ENCODE results near the gene LRRC8A. TPM values are rescaled to one million over a fixed set of nuclear protein-coding genes. Genes with fewer than 3 reads are reported as not detected.

The LRRC8A gene
- total and polyA plus RNA-seq, 4 experiments from 2014 or later: 18.7 to 40.6 (median 25.4) TPM

DNA sequence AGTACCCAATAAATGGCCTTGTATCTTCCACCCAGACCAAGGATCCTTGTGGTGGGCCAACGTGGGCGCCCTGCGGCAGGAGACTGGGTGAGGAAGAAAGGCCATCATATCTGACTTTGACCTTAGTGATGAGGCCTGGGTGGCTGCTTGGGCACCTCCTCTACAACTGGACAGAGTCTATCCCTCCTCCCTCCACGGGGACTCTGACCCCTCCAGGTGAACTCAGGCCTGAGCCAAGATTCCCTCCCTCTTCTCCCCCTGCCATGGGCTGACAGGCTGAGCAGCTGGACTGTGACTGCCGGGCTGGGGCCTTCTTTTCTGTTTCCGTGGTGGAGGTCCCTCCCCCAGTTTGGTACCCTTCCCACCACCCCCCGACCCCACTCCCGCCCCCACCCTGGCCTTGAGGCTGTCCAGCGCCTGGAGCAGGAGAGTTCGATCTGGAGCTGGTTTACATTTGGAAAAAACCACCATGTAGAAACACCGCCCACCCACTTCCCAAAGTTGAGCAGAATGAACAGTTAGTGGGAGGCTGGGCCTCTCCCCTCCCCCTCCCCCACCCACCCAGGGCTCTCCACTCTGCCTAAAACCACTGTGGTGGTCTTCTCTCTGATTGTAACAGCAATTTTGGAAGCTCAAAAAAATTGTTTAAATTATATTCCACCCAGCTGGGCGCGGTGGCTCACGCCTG, 37.6 kb downstream of the LRRC8A start:
- Histone ChIP-seq H3K27me3 (ENCODE audit: insufficient read depth, low read length) (no peaks in the 10 kb centered on the region), H3K36me3 (ENCODE audit: insufficient read depth, low read length) (peaks cover 20% of the 10 kb centered on the region), H3K9me3 (ENCODE audit: control insufficient read depth in 1 of 2, low read length in 2 of 2) (no peaks in the 10 kb centered on the region), H3K4me3 (ENCODE audit: low read length in 2 of 2) (no peak overlapping the region), H3K4me1 (ENCODE audit: insufficient read depth, low read length) (peaks cover 4% of the 10 kb centered on the region), H3K27ac (ENCODE audit: low read depth, low read length) (no peak overlapping the region)
- H3K4me3 Mint-ChIP-seq: no peak overlapping the region
- CTCF ChIA-PET (ENCODE audit: partially characterized antibody): interaction anchor here (1.0 to 1.3 kb wide), 3 partner anchors 7 to 11 kb away, joined by 4 to 7 read pairs (median 4); no protein-coding TSS in a partner anchor
- intact Hi-C loops (cut with micrococcal nuclease): no loop called here
- DNase-seq: no peak
- H3K27ac Mint-ChIP-seq: peak overlapping the region in 2 of 7 donors; percentile 21 to 72
- no peaks in the 10 kb centered on the region for H3K27me3 Mint-ChIP-seq
- no peaks in the 10 kb centered on the region for H3K9me3 Mint-ChIP-seq
- peaks cover 0 to 9% (median 4%) of the 10 kb centered on the region in 4 donors for H3K4me1 Mint-ChIP-seq
- POLR2A ChIA-PET (ENCODE audit: partially characterized antibody): interaction anchor here (1.3 kb wide), 1 partner anchor 37 kb away, joined by 4 read pairs; no protein-coding TSS in a partner anchor
- H3K36me3 Mint-ChIP-seq: peaks cover 18 to 27% of the 10 kb centered on the region in 2 donors

- Mint-ChIP-seq H3K36me3 (peaks cover 18 to 23% of the 10 kb centered on the region in 2 donors), H3K4me1 (peaks cover 1 to 9% (median 4%) of the 10 kb centered on the region in 4 donors), H3K27me3 (no peaks in the 10 kb centered on the region), H3K27ac (peak within 1 kb of the TSS in 2 of 7 donors; percentile 23 to 42), H3K9me3 (no peaks in the 10 kb centered on the region), H3K4me3 (peak within 1 kb of the TSS in 1 of 8 donors; percentile 54)
- Histone ChIP-seq H3K27ac (ENCODE audit: low read depth, low read length) (no peak within 1 kb of the TSS), H3K27me3 (ENCODE audit: insufficient read depth, low read length) (no peaks in the 10 kb centered on the region), H3K36me3 (ENCODE audit: insufficient read depth, low read length) (peaks cover 20% of the 10 kb centered on the region), H3K9me3 (ENCODE audit: control insufficient read depth in 1 of 2, low read length in 2 of 2) (no peaks in the 10 kb centered on the region), H3K4me3 (ENCODE audit: low read length in 2 of 2) (no peak within 1 kb of the TSS), H3K4me1 (ENCODE audit: insufficient read depth, low read length) (no peaks in the 10 kb centered on the region)
- POLR2A ChIA-PET (ENCODE audit: partially characterized antibody): interaction anchor here (0.6 to 1.3 kb wide), 2 partner anchors 19 to 38 kb away, joined by 3 to 4 read pairs; no protein-coding TSS in a partner anchor
- CTCF ChIA-PET (ENCODE audit: partially characterized antibody): interaction anchor here (0.7 to 0.9 kb wide), 3 partner anchors 29 to 56 kb away, joined by 3 read pairs; no protein-coding TSS in a partner anchor
- intact Hi-C loops (cut with micrococcal nuclease): no loop called here
- no peak for DNase-seq
Measured at GRCh38 chr9:128920381-128921058, 38.6 kb downstream of the LRRC8A start, which contains the start of gene PHYHD1. Gene PHYHD1, plus strand, starts transcription at chr9:128920982. Its CDS starts 1,342 bp downstream, at chr9:128922324.

DNA sequence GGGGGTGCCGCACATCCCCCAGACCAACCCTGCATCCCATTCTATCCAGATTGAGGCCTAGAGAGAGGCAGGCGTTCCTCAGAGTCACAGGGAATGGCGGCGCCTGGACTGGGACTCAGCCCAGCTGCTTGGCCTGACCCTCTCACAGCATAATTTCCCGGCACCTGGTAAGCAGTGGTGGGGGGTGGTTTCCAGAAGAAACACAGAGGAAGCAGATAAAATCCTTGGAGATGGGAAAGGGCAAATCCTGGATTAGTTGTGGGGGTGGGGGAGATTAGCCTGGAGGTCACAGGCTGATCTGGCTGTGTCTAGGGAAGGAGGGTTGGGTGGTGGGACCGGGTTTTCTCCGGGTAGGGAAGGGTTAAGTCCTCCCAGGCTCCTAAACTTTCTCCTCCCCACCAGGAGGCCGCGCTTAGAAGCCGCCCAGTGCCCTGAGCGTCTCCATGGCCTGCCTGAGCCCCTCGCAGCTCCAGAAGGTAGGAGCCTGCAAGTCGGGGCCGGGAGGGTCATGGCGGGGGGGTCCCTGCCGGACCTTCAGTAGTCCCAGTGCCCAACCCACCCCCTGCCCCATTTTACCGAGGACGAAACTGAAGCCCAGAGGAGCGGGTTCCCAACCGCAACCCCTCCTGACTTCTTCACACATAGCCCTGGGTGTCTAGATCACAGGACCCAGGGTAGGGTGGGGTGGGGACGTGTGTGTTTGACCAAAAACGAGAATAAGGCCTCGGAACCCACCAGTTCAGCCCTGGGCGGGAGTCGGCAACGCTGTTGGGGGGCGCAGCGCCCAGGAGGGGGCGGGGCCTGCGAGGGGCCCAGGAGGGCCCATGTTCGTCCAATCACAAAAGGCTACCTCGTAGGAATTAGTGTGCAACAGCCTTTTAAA, 40.2 kb downstream of the LRRC8A start:
- Mint-ChIP-seq H3K27me3 (no peaks in the 10 kb centered on the region), H3K27ac (no peak overlapping the region), H3K4me1 (peaks cover 3 to 14% (median 9%) of the 10 kb centered on the region in 4 donors), H3K4me3 (peak overlapping the region in 1 of 8 donors; percentile 54), H3K36me3 (peaks cover 12 to 14% of the 10 kb centered on the region in 2 donors), H3K9me3 (no peaks in the 10 kb centered on the region)
- peaks cover 10% of the 10 kb centered on the region for H3K36me3 ChIP-seq (ENCODE audit: insufficient read depth, low read length)
- DNase-seq: no peak
- no peaks in the 10 kb centered on the region for H3K4me1 ChIP-seq (ENCODE audit: insufficient read depth, low read length)
- H3K9me3 ChIP-seq (ENCODE audit: control insufficient read depth in 1 of 2, low read length in 2 of 2): no peaks in the 10 kb centered on the region
- CTCF ChIA-PET (ENCODE audit: partially characterized antibody): interaction anchor here (0.7 to 9.8 kb wide), 2 partner anchors 58 to 874 kb away, joined by 3 to 332 read pairs; no protein-coding TSS in a partner anchor
- intact Hi-C loops (cut with micrococcal nuclease): no loop called here
- no peak overlapping the region for H3K27ac ChIP-seq (ENCODE audit: low read depth, low read length)
- H3K4me3 ChIP-seq (ENCODE audit: low read length in 2 of 2): no peak overlapping the region
- H3K27me3 ChIP-seq (ENCODE audit: insufficient read depth, low read length): no peaks in the 10 kb centered on the region
- POLR2A ChIA-PET (ENCODE audit: partially characterized antibody): interaction anchor here (1.6 to 2.4 kb wide), 2 partner anchors 13 to 40 kb away, joined by 5 to 10 read pairs; partner anchors contain the start of genes KYAT1 and LRRC8A

- H3K9me3 ChIP-seq (ENCODE audit: control insufficient read depth in 1 of 2, low read length in 2 of 2): no peaks in the 10 kb centered on the region
- H3K36me3 ChIP-seq (ENCODE audit: insufficient read depth, low read length): no peaks in the 10 kb centered on the region
- no peaks in the 10 kb centered on the region for H3K27me3 ChIP-seq (ENCODE audit: insufficient read depth, low read length)
- H3K27ac ChIP-seq (ENCODE audit: low read depth, low read length): no peak overlapping the region
- Mint-ChIP-seq H3K4me1 (peaks cover 7 to 15% (median 12%) of the 10 kb centered on the region in 4 donors), H3K4me3 (no peak overlapping the region), H3K27me3 (no peaks in the 10 kb centered on the region), H3K27ac (no peak overlapping the region), H3K36me3 (peaks cover 0 to 2% of the 10 kb centered on the region in 2 donors), H3K9me3 (no peaks in the 10 kb centered on the region)
- H3K4me1 ChIP-seq (ENCODE audit: insufficient read depth, low read length): peaks cover 8% of the 10 kb centered on the region
- ChIA-PET CTCF (ENCODE audit: partially characterized antibody) (interaction anchor here (6.9 to 9.8 kb wide), 2 partner anchors 44 to 60 kb away, joined by 100 to 332 read pairs; partner anchors contain the start of genes KYAT1 and LRRC8A), POLR2A (ENCODE audit: partially characterized antibody) (interaction anchor here (1.6 to 2.4 kb wide), 2 partner anchors 15 to 42 kb away, joined by 5 to 10 read pairs; partner anchors contain the start of genes KYAT1 and LRRC8A)
- intact Hi-C loops (cut with micrococcal nuclease): no loop called here
- DNase-seq: no peak
- no peak overlapping the region for H3K4me3 ChIP-seq (ENCODE audit: low read length in 2 of 2)
Measured at GRCh38 chr9:128923493-128923883, 41.6 kb downstream of the LRRC8A start.

GRCh38 chr9:128927731-128928411, 45.9 kb downstream of the LRRC8A start:
- Histone ChIP-seq H3K27me3 (ENCODE audit: insufficient read depth, low read length) (no peaks in the 10 kb centered on the region), H3K9me3 (ENCODE audit: control insufficient read depth in 1 of 2, low read length in 2 of 2) (no peaks in the 10 kb centered on the region), H3K4me3 (ENCODE audit: low read length in 2 of 2) (no peak overlapping the region), H3K27ac (ENCODE audit: low read depth, low read length) (no peak overlapping the region), H3K36me3 (ENCODE audit: insufficient read depth, low read length) (no peaks in the 10 kb centered on the region), H3K4me1 (ENCODE audit: insufficient read depth, low read length) (peaks cover 8% of the 10 kb centered on the region)
- H3K9me3 Mint-ChIP-seq: no peaks in the 10 kb centered on the region
- no peaks in the 10 kb centered on the region for H3K27me3 Mint-ChIP-seq
- peak in 4 of 5 donors; percentile 44 to 61 (median 49) for DNase-seq
- no peaks in the 10 kb centered on the region for H3K36me3 Mint-ChIP-seq
- CTCF ChIA-PET (ENCODE audit: partially characterized antibody): interaction anchor here (0.5 to 9.8 kb wide), 35 partner anchors 9 to 566 kb away, joined by 3 to 332 read pairs (median 6); partner anchors contain the start of genes DOLK, ENDOG, KYAT1 and LRRC8A
- no peak overlapping the region for H3K4me3 Mint-ChIP-seq
- POLR2A ChIA-PET (ENCODE audit: partially characterized antibody): interaction anchor here (1.0 to 2.0 kb wide), 3 partner anchors 47 to 66 kb away, joined by 3 to 5 read pairs (median 3); no protein-coding TSS in a partner anchor
- H3K4me1 Mint-ChIP-seq: peaks cover 4 to 13% (median 11%) of the 10 kb centered on the region in 4 donors
- intact Hi-C loops (cut with micrococcal nuclease): loop anchor here (1.0 kb wide), 3 partner anchors 26 to 65 kb away; partner anchors contain the start of gene LRRC8A
- H3K27ac Mint-ChIP-seq: peak overlapping the region in 4 of 7 donors; percentile 5 to 60 (median 20)

DNA sequence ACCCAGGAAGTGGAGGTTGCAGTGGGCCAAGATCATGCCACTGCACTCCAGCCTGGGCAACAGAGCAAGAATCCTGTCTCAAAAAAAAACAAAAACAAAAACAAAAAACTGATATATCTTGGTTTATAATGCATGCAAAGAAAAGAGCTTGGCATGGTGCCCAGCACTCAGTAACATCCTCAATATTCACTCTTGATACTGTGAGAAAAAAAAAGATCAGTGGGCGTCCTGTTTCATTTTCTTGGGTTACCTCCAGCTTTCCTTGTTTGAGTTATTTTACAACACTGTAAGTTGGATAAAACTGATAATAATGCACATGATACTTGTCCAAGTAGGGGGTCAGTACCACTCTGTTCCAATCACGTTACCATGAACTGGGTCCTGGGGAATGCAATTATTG, 46.7 kb downstream of the LRRC8A start:
- Histone ChIP-seq H3K9me3 (ENCODE audit: control insufficient read depth in 1 of 2, low read length in 2 of 2) (no peaks in the 10 kb centered on the region), H3K27me3 (ENCODE audit: insufficient read depth, low read length) (no peaks in the 10 kb centered on the region), H3K27ac (ENCODE audit: low read depth, low read length) (no peak overlapping the region), H3K36me3 (ENCODE audit: insufficient read depth, low read length) (no peaks in the 10 kb centered on the region), H3K4me3 (ENCODE audit: low read length in 2 of 2) (no peak overlapping the region), H3K4me1 (ENCODE audit: insufficient read depth, low read length) (peaks cover 8% of the 10 kb centered on the region)
- Mint-ChIP-seq H3K36me3 (no peaks in the 10 kb centered on the region), H3K27me3 (no peaks in the 10 kb centered on the region), H3K27ac (no peak overlapping the region), H3K9me3 (no peaks in the 10 kb centered on the region), H3K4me3 (no peak overlapping the region), H3K4me1 (peaks cover 4 to 13% (median 11%) of the 10 kb centered on the region in 4 donors)
- no peak for DNase-seq
- ChIA-PET CTCF (ENCODE audit: partially characterized antibody) (interaction anchor here (0.7 to 9.8 kb wide), 34 partner anchors 8 to 566 kb away, joined by 3 to 332 read pairs (median 6); partner anchors contain the start of genes DOLK, ENDOG, KYAT1 and LRRC8A), POLR2A (ENCODE audit: partially characterized antibody) (interaction anchor here (0.6 to 2.0 kb wide), 3 partner anchors 65 to 76 kb away, joined by 3 to 5 read pairs (median 3); no protein-coding TSS in a partner anchor)
- intact Hi-C loops (cut with micrococcal nuclease): loop anchor here (1.0 kb wide), 3 partner anchors 26 to 65 kb away; partner anchors contain the start of gene LRRC8A
